A673 (cell line): Measurements from ENCODE around the gene HPN. TPM values are rescaled to one million over a fixed set of nuclear protein-coding genes. Genes with fewer than 3 reads are reported as not detected.

Experiments
- BruUV-seq: library from RNA; stranded (reverse); fragments of 400-500 nt; replicated peaks from 2 replicates; lab custom pipeline; 2021; lab: Mats Ljungman, UMichigan
- CTCF ChIA-PET: fragments of 300-600 bp; sonication (Branson Sonifier 250); formaldehyde crosslinking; loops from one replicate; lab custom pipeline; 2022; ENCODE audit warnings: antibody characterized with exemption; lab: Charles Lee
- POLR2A ChIA-PET: fragments of 300-600 bp; sonication (Branson Sonifier 250); formaldehyde crosslinking; loops from one replicate; lab custom pipeline; 2022; ENCODE audit warnings: antibody characterized with exemption; ENCODE audit not compliant: low non-redundant PET; lab: Charles Lee
- DNase-seq: peaks from one replicate; pipeline ENCODE4 v3.0.0-alpha.2; 2015; ENCODE audit warnings: low spot score
- H3K27ac ChIP-seq: fragments of 200-600 bp; sonication (generic); 2 replicates; pipeline ENCODE4 v1.5.1; 2016; ENCODE audit warnings: mixed run types, low read depth, mild to moderate bottlenecking, mixed read lengths, antibody characterized with exemption, low read length; ENCODE audit not compliant: poor library complexity, severe bottlenecking
- H3K27me3 ChIP-seq: fragments of 200-600 bp; sonication (generic); replicated peaks from 2 replicates; pipeline ENCODE4 v1.6.1; 2017; ENCODE audit warnings: mixed run types, low read depth, mild to moderate bottlenecking, mixed read lengths, antibody characterized with exemption, low read length; ENCODE audit not compliant: insufficient read depth, poor library complexity
- H3K36me3 ChIP-seq: fragments of 200-600 bp; sonication (generic); 2 replicates; pipeline ENCODE4 v1.6.1; 2016; ENCODE audit warnings: mixed run types, mild to moderate bottlenecking, mixed read lengths, antibody characterized with exemption, low read length; ENCODE audit not compliant: insufficient read depth, poor library complexity, severe bottlenecking
- H3K4me1 ChIP-seq: fragments of 200-600 bp; sonication (generic); 2 replicates; pipeline ENCODE4 v1.6.1; 2017; ENCODE audit warnings: mixed run types, mild to moderate bottlenecking, mixed read lengths, antibody characterized with exemption, low read length; ENCODE audit not compliant: insufficient read depth, poor library complexity, severe bottlenecking
- H3K4me3 ChIP-seq: fragments of 200-600 bp; sonication (generic); 2 replicates; pipeline ENCODE4 v1.5.1; 2016; ENCODE audit warnings: low read depth, mixed run types, mild to moderate bottlenecking, mixed read lengths, low read length; ENCODE audit not compliant: poor library complexity, severe bottlenecking
- H3K9me3 ChIP-seq: fragments of 200-600 bp; sonication (generic); 2 replicates; pipeline ENCODE4 v1.6.1; 2016; ENCODE audit warnings: mixed run types, low read depth, mild to moderate bottlenecking, mixed read lengths, antibody characterized with exemption, low read length; ENCODE audit not compliant: poor library complexity, severe bottlenecking
- EZH2 ChIP-seq: fragments of 200-600 bp; sonication (generic); IDR thresholded peaks from 2 replicates; pipeline ENCODE4 v1.6.1; 2017; ENCODE audit warnings: borderline replicate concordance, low read depth, mild to moderate bottlenecking, mixed read lengths, antibody characterized with exemption, low read length; ENCODE audit not compliant: poor library complexity, severe bottlenecking
- intact Hi-C: fragments of 100-400 bp; cut with micrococcal nuclease; formaldehyde crosslinking; loops from one replicate; pipeline ENCODE4 v1.10.0; 2022; ENCODE audit not compliant: unreplicated experiment
- total RNA-seq: library from RNA; stranded (reverse); gene quantifications from 2 replicates; pipeline ENCODE4 v1.2.3, GENCODE V29; 2021
- TF ChIP-seq, protein P1 (sequence below): fragments of 300-800, 200-600 bp; sonication (generic); conservative IDR thresholded peaks from 2 replicates; pipeline ENCODE4 v1.5.1; 2017; ENCODE audit warnings: low read depth, mild to moderate bottlenecking, antibody characterized with exemption, low read length, moderate library complexity, mixed read lengths

The HPN gene
- total RNA-seq, 1 experiment from 2014 or later, result not detected

DNA sequence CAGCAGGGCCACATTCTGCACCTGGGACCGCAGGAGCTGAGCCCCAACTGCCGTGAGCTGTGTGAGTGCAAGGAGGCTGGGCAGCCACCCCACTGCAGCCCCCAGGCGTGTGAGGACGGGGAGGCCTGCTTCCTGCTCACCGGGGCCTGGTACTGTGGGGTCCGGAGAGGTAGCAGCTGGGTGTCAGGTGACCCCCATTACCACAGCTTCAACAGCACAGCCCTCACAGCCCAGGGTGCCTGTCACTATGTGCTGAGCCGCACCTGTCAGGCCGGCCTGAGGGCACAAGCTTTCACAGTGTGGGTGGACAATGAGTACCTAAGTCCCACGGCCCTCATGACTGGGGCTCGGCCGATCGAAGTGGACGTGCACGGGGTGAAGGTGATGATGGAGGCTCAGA, 38.3 kb downstream of the HPN start:
- intact Hi-C loops, result no loop called here
- Histone ChIP-seq H3K4me3 (no peak overlapping the region), H3K4me1 (no peaks in the 10 kb centered on the region), H3K9me3 (no peaks in the 10 kb centered on the region), H3K27ac (no peak overlapping the region), H3K27me3 (no peaks in the 10 kb centered on the region), H3K36me3 (no peaks in the 10 kb centered on the region)
- ChIA-PET CTCF (no interaction called here), POLR2A (no interaction called here)
- no peak for DNase-seq
- BruUV-seq, result no TSS peak
- TF ChIP-seq, protein P1, sequence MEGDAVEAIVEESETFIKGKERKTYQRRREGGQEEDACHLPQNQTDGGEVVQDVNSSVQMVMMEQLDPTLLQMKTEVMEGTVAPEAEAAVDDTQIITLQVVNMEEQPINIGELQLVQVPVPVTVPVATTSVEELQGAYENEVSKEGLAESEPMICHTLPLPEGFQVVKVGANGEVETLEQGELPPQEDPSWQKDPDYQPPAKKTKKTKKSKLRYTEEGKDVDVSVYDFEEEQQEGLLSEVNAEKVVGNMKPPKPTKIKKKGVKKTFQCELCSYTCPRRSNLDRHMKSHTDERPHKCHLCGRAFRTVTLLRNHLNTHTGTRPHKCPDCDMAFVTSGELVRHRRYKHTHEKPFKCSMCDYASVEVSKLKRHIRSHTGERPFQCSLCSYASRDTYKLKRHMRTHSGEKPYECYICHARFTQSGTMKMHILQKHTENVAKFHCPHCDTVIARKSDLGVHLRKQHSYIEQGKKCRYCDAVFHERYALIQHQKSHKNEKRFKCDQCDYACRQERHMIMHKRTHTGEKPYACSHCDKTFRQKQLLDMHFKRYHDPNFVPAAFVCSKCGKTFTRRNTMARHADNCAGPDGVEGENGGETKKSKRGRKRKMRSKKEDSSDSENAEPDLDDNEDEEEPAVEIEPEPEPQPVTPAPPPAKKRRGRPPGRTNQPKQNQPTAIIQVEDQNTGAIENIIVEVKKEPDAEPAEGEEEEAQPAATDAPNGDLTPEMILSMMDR, result no peak
- no peak for TF ChIP-seq EZH2

DNA sequence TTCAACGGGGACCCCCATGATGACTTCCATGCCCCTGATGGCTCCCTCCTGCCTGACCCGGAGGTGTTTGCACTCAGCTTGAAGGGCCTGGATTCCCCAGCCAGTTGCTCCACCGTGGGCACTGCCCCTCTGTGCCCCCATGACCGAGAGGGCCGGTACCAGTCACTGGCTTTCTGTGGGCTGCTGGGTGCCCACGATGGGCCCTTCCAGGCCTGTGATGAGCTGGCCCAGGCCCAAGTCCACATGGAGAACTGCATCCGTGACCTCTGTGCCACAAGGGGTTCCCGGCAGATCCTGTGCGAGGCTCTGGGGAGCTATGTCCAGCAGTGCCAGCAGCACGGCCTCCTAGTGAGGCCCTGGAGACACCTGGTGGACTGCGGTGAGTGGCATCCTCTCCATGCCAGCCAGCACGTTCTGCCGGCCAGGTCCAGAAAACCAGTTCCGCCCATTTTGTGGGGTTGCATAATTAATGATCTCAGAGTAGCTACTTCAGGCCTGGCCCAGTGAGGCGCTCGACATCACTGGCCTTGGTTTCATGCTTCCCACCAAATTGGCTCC, 39.2 kb downstream of the HPN start:
- no peak for TF ChIP-seq EZH2
- TF ChIP-seq, protein P1, result no peak
- no TSS peak for BruUV-seq
- no peaks in the 10 kb centered on the region for H3K27me3 ChIP-seq
- H3K9me3 ChIP-seq, result no peaks in the 10 kb centered on the region
- intact Hi-C loops, result no loop called here
- POLR2A ChIA-PET, result no interaction called here
- no peak overlapping the region for H3K4me3 ChIP-seq
- CTCF ChIA-PET, result no interaction called here
- H3K27ac ChIP-seq, result no peak overlapping the region
- no peaks in the 10 kb centered on the region for H3K4me1 ChIP-seq
- no peaks in the 10 kb centered on the region for H3K36me3 ChIP-seq
- no peak for DNase-seq

DNA sequence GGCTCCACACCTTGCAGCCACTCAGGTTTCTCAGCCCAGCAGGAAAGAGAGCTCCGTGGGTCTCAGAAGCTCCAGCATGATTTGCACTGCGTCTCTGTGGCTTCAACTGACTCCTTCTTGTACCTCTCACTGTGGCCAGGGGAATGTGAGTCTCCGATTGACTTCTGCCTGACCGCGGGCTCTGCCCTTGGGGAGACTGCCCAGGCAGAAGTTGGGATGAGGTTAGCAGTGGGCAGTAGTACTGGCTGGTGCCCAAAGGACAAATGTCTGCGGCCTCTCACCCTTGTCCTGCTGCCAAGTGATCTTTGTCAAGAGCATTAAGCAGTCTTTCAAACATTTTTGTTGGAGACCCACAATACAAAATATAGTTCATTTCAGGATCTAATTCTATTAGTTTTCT, 39.7 kb downstream of the HPN start:
- Histone ChIP-seq H3K36me3 (no peaks in the 10 kb centered on the region), H3K4me3 (no peak overlapping the region), H3K9me3 (no peaks in the 10 kb centered on the region), H3K4me1 (no peaks in the 10 kb centered on the region), H3K27ac (no peak overlapping the region), H3K27me3 (no peaks in the 10 kb centered on the region)
- CTCF ChIA-PET, result no interaction called here
- DNase-seq, result no peak
- intact Hi-C loops, result no loop called here
- no TSS peak for BruUV-seq
- TF ChIP-seq, protein P1, result no peak
- POLR2A ChIA-PET, result no interaction called here
